ENCODE data around the gene HECTD1. TPM values are rescaled to one million over a fixed set of nuclear protein-coding genes. Genes with fewer than 3 reads are reported as not detected.

Gene HECTD1
- total and polyA plus RNA-seq, 12 donors, result 49.5 to 189 (median 151) TPM

DNA sequence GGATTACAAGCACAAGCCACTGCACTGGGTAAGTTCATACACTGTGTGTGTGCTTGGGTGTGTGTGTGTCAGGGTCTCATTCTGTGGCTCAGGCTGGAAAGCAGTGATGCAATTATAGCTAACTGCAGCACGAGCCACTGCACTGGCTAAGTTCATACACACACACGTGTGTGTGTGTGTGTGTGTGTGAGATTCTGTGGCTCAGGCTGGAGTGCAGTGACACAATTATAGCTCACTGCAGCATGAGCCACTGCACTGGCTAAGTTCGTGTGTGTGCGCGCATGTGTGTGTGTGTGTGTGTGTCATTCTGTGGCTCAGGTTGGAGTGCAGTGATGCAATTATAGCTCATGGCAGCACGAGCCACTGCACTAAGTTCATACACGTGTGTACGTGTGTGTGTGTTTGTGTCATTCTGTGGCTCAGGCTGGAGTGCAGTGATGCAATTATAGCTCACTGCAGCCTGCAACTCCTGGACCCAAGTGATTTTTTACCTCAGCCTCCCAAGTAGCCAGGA, 85.4 kb downstream of the HECTD1 start:
- DNase-seq (no peak), ATAC-seq (peak in 1 of 8 donors; percentile 67)
- Histone ChIP-seq H3K36me3 (peaks cover 0 to 100% (median 73%) of the 10 kb centered on the region in 9 donors), H3K27me3 (no peaks in the 10 kb centered on the region), H3K4me1 (no peaks in the 10 kb centered on the region), H3K4me3 (no peak overlapping the region), H3K9me3 (no peaks in the 10 kb centered on the region), H3K27ac (no peak overlapping the region)
- intact Hi-C loops (cut with DNase I), result no loop called here
- TF ChIP-seq, protein P1, sequence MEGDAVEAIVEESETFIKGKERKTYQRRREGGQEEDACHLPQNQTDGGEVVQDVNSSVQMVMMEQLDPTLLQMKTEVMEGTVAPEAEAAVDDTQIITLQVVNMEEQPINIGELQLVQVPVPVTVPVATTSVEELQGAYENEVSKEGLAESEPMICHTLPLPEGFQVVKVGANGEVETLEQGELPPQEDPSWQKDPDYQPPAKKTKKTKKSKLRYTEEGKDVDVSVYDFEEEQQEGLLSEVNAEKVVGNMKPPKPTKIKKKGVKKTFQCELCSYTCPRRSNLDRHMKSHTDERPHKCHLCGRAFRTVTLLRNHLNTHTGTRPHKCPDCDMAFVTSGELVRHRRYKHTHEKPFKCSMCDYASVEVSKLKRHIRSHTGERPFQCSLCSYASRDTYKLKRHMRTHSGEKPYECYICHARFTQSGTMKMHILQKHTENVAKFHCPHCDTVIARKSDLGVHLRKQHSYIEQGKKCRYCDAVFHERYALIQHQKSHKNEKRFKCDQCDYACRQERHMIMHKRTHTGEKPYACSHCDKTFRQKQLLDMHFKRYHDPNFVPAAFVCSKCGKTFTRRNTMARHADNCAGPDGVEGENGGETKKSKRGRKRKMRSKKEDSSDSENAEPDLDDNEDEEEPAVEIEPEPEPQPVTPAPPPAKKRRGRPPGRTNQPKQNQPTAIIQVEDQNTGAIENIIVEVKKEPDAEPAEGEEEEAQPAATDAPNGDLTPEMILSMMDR (IDR thresholded peaks at IDR 0.05), result no peak
- 71 to 80% methylated on average over 8 of the region's 8 CpGs for WGBS, 2 donors

DNA sequence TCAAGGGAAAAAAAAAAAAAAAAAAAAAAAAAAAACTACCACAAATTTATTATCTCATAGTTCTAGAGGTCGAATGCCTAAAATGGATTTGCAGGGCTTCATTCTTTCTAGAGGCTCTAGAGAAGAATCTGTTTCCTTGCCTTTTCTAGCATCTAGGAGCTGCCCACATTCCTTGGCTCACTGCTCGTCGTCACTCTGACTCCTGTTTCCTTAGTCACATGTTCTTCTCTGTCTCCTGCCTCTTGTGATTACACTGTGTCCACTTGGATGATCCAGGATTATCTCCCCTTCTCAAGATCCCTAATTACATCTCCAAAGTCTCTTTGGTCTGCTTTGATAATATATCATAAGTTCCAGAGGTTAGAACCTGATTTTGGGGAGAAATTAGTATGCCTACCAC, 88.7 kb downstream of the HECTD1 start:
- Histone ChIP-seq H3K4me1 (no peaks in the 10 kb centered on the region), H3K36me3 (peaks cover 0 to 100% (median 84%) of the 10 kb centered on the region in 9 donors), H3K4me3 (no peak overlapping the region), H3K9me3 (no peaks in the 10 kb centered on the region), H3K27me3 (no peaks in the 10 kb centered on the region), H3K27ac (peak overlapping the region in 1 of 10 donors; percentile 11)
- intact Hi-C loops (cut with DNase I), result loop anchor here in 1 of 10 donors (10.0 kb wide), 1 partner anchor 226 kb away; no protein-coding TSS in a partner anchor
- peak in 1 of 8 donors; percentile 22 for ATAC-seq
- WGBS, 2 donors, result 55 to 62% methylated on average over 3 of the region's 3 CpGs
- TF ChIP-seq, protein P1 (IDR thresholded peaks at IDR 0.05), result no peak
- no peak for DNase-seq

DNA sequence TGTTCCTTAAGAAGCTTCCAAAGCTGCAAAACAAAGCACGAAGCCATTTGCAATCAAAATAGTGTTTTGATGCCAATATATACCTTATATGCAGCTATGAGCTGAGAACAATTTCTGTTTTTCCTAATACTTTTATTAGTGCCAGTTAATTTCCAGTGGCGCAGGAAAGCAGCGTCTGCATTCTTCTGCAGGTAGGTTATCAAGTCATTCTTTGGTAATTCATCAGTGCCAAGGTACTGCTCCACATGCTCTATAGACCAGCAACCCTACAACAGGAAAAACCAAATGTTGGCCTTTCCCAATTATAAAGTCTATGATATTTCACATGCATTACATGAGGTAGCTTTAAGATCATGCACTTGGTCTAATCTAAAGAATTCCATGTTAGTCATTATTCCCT, 93.8 kb downstream of the HECTD1 start:
- DNase-seq (no peak), ATAC-seq (no peak)
- H3K9me3 ChIP-seq, result no peaks in the 10 kb centered on the region
- no peak overlapping the region for H3K27ac ChIP-seq
- intact Hi-C loops (cut with DNase I), result loop anchor here in 3 of 10 donors (5.0 to 10.0 kb wide), 2 partner anchors 34 to 231 kb away; no protein-coding TSS in a partner anchor
- H3K36me3 ChIP-seq, result peaks cover 0 to 100% (median 82%) of the 10 kb centered on the region in 9 donors
- H3K4me1 ChIP-seq, result no peaks in the 10 kb centered on the region
- TF ChIP-seq, protein P1 (IDR thresholded peaks at IDR 0.05), result no peak
- 97 to 98% methylated on average over 3 of the region's 3 CpGs for whole genome bisulfite sequencing, 2 donors
- H3K4me3 ChIP-seq, result no peak overlapping the region
- no peaks in the 10 kb centered on the region for H3K27me3 ChIP-seq

DNA sequence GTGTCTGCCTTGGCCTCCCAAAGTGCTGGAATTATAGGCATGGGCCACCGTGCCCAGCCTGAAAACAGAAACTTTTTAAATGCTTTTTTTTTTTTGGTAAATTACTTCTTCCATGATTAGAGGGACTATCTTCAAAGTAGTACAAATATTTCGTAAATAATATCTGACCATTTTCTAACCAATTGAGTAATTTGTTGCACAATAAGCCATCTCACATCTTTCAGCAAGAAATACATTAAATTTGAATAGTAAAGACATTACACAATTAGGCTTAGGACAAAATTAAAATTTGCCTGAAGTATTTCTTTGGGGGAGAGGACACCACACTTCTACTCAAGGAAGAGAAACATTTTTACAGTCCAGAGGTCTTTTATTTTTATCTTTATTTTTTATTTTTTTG, 96.7 kb downstream of the HECTD1 start:
- intact Hi-C loops (cut with DNase I), result loop anchor here in 3 of 10 donors (5.0 to 10.0 kb wide), 2 partner anchors 36 to 234 kb away; no protein-coding TSS in a partner anchor
- 97 to 98% methylated on average over 2 of the region's 2 CpGs for WGBS, 2 donors

More for the DNA sequence above, 96.7 kb downstream of the HECTD1 start:
- Histone ChIP-seq H3K27ac (no peak overlapping the region), H3K27me3 (no peaks in the 10 kb centered on the region), H3K36me3 (peaks cover 0 to 100% (median 79%) of the 10 kb centered on the region in 9 donors), H3K9me3 (no peaks in the 10 kb centered on the region), H3K4me1 (no peaks in the 10 kb centered on the region), H3K4me3 (no peak overlapping the region)
- DNase-seq (no peak), ATAC-seq (no peak)
- TF ChIP-seq, protein P1 (IDR thresholded peaks at IDR 0.05), result no peak

Data from heart right ventricle (tissue), 16 donors.